OCI-LY7 (cell line): ENCODE measurements around the gene ZNF138.
"Not testable (repeated sequence)": the region's sequence is repeated elsewhere in the genome, so short reads cannot be mapped to it uniquely, and the experiment has no call there.

Experiments
- EZH2phosphoT487 ChIP-seq: fragments of 200-600 bp; sonication (generic); IDR thresholded peaks from 2 replicates; pipeline ENCODE4 v1.6.1; 2018; ENCODE audit warnings: low read depth, borderline replicate concordance, mild to moderate bottlenecking, mixed run types, antibody characterized with exemption, low read length, moderate library complexity, mixed read lengths
- TF ChIP-seq, protein P1 (sequence below): fragments of 200-600 bp; sonication (generic); conservative IDR thresholded peaks from 2 replicates; pipeline ENCODE4 v1.5.1; 2014; ENCODE audit warnings: mild to moderate bottlenecking, antibody characterized with exemption, low read length, moderate library complexity, mixed read lengths

- TF ChIP-seq, protein P1, sequence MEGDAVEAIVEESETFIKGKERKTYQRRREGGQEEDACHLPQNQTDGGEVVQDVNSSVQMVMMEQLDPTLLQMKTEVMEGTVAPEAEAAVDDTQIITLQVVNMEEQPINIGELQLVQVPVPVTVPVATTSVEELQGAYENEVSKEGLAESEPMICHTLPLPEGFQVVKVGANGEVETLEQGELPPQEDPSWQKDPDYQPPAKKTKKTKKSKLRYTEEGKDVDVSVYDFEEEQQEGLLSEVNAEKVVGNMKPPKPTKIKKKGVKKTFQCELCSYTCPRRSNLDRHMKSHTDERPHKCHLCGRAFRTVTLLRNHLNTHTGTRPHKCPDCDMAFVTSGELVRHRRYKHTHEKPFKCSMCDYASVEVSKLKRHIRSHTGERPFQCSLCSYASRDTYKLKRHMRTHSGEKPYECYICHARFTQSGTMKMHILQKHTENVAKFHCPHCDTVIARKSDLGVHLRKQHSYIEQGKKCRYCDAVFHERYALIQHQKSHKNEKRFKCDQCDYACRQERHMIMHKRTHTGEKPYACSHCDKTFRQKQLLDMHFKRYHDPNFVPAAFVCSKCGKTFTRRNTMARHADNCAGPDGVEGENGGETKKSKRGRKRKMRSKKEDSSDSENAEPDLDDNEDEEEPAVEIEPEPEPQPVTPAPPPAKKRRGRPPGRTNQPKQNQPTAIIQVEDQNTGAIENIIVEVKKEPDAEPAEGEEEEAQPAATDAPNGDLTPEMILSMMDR = 0 out of 2 replicates have a peak, but pooled peaks have one; percentile 24
- not testable (repeated sequence) for TF ChIP-seq EZH2phosphoT487
Measured at GRCh38 chr7:64835856-64836255, 41.6 kb downstream of the ZNF138 start.
